ENCODE data around the gene GPR158.
A peak's percentile ranks its signal among the peaks of the same experiment; 100 is the strongest.
"Not testable (repeated sequence)": the region's sequence is repeated elsewhere in the genome, so short reads cannot be mapped to it uniquely, and the experiment has no call there.

GPR158 gene

DNA sequence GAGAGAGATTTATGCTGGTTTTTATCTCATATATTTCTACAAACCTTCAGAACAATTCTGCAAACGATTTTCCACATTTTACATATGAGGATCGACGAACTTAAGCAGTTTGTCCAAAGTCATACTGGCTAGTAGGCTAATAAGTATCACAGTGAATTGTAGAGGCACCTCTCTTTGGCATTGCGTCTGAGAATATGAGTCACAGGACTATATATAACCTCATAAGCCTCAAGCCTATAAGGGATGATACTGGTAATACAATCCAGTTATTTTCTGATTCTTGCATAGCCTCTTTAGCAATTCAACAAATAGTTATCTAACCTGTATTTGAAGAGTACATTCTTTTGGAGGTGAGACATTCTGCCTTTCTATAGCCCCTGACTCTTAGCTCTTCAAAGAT is 129.8 kb downstream of the GPR158 start:
- no peak for DNase-seq

DNA sequence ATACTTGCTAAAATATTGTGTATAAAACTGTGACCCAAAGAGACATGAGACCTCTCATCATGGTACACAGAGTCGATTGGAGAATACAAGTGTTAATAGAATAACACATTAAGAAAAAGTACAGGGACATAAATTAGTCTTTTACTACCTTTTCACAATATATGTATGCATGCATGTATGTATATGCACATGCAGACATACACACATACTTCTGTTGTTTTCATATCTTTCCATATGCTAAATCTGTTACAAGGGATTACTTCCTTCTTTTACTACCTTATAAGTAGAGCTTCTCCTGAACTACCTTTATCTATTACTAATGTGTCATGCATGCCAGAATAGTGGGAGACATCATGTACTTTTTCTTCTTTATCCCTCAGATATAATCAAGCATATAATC is 131.6 kb downstream of the GPR158 start:
- DNase-seq: no peak

DNA sequence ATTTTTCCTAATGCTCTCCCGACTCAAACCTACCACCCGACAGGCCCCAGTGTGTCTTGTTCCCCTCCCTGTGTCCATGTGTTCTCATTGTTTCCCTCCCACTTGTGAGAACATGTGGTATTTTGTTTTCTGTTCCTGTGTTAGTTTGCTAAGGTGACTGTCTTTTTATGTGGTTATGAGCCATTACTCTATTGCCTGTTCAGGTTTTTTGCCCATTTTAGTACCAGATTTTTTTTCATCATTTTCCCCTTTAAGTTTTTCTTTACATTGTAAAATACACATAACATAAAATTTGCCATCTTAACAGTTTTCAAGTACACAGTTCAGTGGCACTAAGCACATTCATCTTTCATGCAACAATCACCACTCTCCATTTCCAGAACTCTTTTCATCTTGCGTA is 133.5 kb downstream of the GPR158 start:
- DNase-seq: no peak

DNA sequence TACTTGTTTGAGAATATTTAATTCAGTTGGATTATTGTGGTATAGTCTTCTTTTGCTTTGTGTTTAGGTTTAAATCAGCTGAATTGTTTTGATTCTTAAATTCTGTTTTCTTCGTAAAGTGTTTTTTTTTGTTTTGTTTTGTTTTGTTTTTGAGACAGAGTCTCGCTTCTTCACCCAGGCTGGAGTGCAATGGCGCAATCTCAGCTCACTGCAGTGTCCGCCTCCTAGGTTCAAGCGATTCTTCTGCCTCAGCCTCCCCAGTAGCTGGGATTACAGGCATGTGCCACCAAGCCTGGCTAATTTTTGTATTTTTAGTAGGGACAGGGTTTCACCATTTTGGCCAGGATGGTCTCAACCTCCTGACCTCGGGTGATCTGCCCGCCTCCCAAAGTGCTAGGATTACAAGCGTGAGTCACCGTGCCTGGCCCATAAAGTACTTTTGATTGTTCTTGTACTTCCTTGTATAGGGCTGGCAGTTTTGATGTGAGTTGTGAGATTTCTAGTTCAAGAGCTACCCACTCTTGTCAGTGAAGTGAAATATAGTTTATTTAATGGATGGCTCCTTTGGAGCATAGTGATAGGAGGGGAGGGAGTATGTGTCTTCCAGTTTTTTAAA is 142.9 kb downstream of the GPR158 start:
- not testable (repeated sequence) for DNase-seq

DNA sequence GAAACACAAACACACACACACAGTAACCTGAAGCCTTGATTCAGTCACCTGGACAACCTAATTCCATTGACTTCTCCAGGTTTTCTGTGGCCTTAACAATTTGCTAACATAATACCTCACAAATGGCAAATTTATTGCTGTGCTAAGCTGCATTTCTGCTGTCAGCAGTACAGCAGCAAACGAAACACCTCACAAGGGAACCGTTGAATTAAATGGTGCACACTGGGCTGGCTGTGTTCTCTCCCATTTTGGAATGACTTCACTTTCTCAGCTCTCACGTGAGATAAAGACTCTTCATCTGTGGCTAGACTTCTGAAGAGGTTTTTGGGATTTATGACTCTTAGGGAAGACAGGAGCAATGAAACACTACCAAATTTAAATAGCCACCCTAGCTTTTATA is 152.5 kb downstream of the GPR158 start:
- no peak for DNase-seq

DNA sequence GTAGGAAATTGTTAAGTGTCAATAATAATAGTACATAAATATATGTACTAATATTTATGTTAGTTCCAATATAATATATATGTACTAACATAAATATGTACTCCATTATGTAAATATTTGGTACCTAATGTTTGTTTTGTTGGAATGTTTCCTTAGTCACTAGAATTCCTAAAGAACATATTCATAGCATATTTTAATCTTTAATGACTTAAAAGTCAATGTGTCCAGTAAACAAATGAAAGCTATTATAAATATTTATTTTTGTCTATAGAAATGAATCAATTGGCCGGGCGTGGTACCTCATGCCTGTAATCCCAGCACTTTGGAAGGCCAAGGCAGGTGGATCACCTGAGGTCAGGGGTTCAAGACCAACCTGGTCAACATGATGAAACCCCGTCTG is 153.6 kb downstream of the GPR158 start:
- DNase-seq: no peak

DNA sequence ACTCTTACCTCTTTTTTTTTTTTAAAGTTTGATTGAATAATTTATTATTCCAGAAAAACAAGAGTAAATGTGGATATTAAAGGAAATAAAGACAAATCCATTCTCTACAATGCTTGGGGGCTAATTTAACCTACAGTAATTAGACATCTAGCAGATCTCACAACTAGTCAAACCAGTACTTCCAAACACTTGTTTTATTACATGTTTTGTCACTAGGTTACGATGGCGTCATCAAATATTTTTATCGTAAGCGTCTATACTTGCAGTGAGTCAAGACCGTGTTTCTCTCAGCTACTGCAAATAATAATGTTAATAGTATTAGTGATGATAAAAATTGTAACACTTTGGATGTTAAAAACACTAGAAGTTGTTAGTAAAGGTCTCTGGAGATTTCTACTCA is 154.8 kb downstream of the GPR158 start:
- not testable (repeated sequence) for DNase-seq

DNA sequence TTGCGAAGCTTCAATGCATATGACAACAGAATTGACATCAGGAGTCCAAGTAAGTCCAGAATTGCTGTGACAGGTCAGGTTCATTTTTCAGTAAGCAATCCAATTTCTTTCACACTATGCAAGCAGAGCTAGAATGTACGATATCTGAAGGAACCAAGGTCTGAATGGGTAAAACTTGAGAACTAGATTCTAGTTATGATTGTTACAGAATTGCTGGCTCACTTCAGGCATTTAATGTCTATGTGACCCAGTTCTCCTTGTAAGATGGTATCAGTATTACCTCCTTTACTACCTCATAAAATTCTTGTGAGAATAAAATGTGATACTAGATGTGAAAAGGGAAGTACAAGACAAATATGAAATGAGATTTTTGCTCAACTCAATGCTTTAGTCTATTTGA is 159.6 kb downstream of the GPR158 start:
- no peak for DNase-seq

DNA sequence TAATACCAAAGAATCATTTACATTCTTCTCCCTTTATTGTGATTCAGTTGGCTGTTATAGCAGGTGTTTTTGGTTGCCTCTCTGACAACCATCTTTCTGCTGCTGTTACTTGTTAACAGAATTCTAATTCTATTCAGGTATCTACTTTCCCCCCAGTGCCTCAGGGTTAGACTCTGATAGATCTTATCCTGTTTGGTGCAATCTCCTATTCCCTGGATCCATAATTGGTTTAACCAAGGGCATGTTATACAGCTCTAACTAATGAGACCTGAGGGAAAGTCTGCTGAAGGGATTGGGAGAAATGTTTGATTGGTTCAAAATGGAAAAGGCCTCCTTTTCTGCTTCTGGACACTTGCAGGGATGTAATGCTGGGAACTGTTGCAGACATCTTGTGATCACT is 161.5 kb downstream of the GPR158 start:
- no peak for DNase-seq

DNA sequence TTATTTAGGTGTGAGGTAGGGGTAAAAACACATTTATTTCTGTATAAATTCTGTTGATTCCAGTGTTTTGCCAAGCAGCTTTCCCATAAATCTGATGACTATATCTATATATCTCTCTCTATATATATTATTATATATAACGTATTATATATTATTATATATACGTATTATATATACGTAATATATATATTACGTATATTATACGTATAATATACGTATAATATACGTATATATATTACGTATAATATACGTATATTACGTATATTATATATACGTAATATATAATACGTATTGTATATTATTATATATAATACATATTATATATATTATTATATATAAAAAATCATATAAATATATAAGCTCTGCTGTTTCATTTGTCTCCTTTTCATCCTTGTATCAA is 163.5 kb downstream of the GPR158 start:
- DNase-seq: no peak

DNA sequence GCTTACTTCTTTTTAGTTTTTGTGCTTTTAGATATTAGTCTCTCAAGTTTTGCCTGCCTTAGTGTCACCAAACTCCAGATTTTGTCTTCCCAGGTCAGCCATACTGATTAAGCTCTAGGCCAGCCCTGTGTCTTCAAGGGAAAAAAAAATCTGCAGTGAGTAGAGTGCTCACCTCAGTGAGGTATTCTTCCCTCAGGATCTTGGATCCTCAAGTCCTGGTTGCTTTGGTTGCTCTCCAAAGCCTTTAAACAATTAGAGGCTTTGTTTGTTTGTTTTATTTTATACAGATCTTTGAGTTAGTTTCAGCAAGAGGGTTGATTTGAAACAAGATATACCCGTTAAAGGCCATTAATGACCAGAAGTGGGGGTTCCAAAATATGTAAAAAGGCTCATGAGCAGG is 165.2 kb downstream of the GPR158 start:
- no peak for DNase-seq

DNA sequence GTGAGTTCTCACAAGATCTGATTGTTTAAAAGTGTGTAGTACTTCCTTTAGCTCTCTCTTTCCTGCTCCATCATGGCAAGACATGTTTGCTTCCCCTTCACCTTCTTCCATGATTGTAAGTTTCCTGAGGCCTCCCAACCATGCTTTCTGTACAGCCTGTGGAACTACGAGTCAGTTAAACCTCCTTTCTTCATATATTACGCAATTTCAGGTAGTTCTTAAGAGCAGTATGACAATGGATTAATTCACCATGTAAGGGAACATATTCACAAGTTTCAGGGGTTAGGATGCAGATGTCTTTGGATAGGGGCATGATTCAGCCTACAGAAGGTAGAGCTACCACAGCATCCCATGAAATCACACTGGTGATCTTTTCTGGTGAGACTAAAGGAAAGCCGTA is 174.7 kb downstream of the GPR158 start:
- no peak for DNase-seq

DNA sequence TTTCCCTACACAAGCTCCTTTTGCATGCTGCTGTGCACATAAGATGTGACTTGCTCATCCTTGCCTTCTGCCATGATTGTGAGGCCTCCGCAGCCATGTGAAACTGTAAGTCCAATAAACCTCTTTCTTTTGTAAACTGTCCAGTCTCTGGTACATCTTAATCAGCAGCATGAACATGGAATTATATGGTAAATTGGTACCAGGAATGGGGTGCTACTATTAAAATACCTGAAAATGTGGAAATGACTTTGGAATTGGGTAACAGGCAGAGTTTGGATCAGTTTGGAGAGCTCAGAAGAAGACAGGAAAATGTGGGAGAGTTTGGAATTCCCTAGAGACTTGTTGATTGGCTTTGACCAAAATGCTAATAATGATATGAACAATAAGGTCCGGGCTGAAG is 181.8 kb downstream of the GPR158 start:
- DNase-seq: no peak

DNA sequence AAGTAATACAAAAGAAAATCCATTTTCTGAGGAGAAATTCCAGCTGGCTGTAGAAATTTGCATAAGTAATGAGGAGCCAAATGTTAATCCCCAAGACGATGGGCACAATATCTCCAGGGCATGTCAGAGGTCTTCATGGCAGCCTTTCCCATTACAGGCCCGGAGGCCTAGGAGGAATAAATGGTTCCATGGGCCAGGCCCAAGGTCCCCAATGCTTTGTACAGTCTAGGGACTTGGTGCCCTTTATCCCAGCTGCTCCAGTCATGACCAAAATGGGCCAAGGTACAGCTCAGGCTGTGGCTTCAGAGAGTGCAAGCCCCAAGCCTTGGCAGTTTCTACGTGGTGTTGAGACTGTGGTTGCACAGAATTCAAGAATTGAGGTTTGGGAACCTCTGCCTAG is 182.5 kb downstream of the GPR158 start:
- DNase-seq: no peak

DNA sequence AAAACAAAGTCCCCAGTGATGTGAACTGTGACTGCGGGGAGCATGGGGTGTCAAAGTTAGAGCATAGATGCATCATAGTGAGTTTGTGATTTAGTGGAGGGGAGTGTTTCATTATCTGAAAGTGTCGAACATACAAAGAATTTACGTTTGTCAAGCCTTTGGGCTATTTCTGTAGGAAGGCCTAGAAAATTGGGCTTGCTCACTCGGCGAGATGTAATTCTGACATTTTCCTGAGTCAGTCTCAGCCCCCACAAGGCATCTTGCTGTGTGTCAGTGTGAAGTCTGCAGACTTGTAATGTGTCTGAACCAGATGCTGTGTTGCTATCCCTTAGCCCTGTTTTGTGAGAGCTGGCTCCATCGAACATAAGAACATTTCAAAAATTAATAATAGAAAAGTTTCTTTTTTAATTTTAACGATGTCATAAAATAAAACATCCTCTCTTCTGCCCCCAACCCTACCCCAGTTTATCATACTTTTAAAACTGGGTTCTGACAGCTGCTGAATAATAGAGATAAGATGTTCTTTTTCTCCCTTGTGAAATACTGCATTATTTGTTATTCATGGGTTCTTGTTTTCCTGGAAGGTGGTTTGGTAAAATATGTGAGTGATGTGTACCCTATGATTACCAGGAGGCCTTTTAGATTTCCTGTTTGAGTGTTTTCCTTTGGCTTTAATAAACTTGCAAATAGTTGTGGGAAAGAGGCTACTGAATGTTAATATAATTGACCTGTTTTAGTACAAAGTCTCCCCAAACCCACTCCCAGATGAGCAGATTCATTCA is 207.4 kb downstream of the GPR158 start:
- DNase-seq: no peak

DNA sequence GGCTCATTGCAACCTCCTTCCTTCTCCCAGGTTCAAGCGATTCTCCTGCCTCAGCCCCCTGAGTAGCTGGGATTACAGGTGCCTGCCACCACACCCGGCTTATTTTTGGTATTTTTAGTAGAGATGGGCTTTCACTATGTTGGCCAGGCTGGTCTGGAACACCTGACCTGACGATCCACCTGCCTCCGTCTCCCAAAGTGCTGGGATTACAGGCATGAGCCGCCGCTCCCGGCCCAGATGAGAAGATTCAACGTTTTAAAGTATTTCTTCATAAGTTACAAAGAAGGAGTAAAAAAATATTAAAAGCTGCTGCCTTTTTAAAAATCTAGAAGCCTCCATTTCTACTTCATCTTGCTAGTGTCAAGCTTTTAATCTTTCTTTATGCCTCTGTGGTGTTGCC is 208.1 kb downstream of the GPR158 start:
- DNase-seq: not testable (repeated sequence)

DNA sequence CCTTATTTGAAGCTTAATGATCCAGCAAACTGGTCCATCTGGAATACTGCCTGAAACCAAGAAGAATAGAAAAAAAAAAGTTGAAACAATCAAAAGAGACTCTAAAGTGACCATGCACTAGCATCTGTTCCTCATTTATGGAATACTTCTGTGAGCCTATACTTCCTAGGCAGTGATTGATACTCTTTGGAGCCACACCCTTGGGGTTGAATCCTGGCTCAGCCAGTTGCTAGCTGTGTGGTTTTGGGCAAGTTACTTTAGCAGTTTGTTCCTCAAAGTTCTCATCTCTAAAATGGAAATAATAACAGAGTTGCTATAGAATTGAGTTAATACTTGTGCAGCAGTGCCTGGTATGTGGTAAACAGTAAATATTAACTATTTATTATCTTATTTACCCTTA is 208.9 kb downstream of the GPR158 start:
- DNase-seq: peak in 1 of 2 experiments; percentile 1

DNA sequence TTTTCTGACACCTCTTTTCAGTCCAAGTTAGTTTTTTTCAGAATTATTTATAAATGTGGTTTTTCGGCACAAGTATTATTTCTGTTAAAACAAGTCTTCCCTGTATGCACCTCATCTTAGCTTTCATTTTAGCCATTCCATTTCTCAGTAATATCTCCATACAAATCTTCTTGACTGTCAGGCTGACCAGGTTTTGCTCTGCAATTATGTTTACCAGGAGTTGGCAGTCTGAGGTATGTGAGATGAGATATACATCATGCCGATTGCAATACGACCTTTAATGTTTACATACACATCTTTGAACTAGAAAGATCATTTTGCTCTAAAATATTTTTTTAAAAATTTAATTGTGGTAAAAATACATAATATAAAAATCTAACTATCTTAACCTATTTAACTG is 209.8 kb downstream of the GPR158 start:
- DNase-seq: no peak

DNA sequence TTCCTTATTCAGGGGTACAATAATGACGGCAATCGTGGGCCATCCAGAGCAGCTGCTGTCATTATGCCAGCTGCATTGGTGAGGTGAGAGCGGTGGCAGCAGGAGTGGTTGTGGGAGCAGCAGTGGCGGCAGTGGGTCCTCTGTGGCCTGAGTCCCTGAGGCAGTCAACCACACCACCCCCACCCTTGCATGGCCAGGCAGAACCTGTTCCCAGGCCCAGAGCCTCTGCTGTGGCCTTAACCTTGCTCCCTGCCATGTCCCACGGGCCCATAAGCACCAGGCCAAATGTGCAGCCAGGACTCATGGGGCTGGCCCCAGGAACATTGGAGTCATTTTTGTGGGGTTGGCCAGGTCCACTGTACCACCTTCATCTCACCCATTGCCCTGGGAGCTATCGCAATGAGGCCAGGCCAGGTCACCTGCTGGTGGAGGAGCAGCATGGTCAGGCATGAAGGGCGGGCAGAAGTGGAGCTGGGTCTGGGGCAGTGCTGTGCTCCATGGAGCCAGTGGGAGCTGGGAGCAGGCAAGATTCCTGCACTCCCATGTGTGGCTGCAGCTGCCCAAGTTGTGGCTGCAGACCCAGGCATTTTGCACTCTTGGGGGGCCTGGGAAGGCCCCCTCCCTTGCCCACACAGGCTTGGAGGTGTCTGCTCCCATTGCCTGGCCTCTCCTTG is 213.5 kb downstream of the GPR158 start:
- DNase-seq: no peak

DNA sequence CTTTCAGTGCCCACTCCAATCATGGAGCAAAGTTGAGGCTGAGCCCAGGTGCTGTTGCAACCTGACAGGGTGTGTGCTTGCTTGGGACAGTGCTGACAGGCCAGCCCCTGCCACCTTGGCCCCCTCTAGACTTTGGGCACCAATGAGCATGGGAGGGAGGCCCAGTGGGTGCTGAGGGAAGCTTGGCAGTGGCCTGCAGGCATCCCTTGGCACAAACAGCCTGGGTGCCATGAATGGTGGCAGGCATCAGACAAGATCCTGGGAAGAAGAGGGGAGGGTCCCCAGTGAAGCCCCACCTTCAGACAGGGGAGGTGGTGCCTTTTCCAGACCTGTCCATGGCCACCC is 214.0 kb downstream of the GPR158 start:
- DNase-seq: no peak

DNA sequence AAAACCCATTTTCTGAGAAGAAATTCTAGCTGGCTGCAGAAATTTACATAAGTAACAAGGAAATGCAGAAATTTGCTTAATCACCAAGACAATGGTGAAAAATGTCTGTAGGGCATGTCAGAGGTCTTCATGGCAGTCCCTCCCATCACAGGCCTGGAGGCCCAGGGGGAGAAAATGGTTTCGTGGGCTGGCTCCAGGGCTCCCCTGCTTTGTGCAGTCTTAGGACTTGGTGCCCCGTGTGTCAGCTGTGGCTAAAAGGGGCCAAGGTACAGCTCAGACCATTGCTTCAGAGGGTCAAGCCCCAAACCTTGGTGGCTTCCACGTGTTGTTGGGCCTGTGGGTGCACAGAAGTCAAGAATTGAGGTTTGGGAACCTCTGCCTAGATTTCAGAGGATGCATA is 215.9 kb downstream of the GPR158 start:
- DNase-seq: no peak

DNA sequence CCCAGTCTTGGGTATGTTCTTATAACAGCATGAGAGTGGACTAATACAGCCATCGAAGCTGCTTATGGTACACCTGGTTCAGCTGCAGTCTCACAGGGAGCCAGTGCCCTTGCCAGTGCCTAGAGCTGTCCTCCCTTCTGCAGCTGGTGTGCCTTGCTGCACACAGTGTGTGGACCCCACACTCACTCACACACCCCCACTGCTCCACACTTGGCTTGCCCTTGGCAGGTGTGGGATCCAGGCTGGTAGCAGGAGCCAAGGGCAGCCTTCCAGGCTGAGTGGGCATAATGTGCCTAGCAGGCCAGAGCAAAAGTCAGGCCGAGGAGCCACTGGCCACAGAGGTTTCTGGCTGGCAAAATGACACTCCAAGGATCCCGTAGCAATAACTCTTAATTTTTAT is 217.3 kb downstream of the GPR158 start:
- no peak for DNase-seq

DNA sequence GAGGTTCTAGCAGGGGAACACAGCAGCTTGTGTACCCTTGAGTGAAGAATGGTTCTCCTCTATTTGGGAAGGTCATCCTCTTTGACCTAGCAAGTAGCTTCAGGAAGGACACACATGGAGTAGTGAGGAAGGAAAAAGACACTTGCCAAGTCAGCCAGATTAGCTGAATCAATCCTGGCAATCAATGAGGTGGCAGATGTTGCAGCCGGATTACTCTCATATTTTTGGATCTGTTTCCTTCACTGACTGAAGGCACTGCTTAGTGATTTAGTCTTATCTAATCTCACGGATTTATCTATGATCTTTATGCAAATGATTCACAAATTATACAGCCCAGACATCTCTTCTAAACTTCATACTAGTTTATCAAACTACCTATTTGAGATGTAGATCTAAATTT is 218.8 kb downstream of the GPR158 start:
- peak; percentile 1 to 58 for DNase-seq

DNA sequence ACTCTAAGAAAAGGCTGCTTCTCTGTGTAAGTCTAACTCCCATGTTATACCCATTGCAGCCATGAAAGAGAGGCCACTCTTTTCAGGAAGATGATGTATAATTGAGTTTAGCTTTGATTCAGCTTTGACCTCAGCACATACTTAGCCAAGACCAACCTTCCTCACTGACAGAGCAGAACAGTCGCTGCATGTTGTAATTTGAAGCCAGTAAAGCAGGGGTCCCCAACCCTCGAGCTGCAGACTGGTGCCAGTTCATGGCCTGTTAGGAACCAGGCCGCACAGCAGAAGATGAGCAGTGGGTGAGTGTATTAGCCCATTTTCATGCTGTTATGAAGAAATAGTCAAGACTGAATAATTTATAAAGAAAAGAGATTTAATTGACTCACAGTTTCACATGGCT is 223.9 kb downstream of the GPR158 start:
- DNase-seq: no peak

DNA sequence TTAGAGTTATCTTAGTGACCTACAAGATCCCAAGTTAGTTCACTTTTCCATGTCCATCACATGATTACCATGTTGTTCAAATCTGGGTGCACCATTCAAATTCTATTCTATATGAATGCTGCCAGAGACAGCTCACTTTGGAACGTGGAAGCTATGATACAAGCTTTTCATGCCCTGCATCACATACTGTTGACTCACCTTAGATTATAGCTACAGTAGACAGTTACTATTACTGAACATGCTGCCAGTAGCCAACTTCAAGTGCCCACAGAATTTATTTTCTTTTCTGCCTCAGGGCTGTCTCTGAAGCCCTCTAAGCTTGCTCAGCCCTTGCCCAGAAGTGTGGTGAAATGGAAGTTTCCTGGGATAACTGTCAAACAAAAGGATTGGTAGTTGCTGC is 231.1 kb downstream of the GPR158 start:
- no peak for DNase-seq

Measured in NCI-H524 (cell line).